NCI-H82 treated with DMSO at 0.1 percent for 48 hours (cell line): ENCODE measurements around the gene SPNS2.
A peak's percentile ranks its signal among the peaks of the same experiment; 100 is the strongest.

Source experiments
- DNase-seq: peaks from one replicate; lab custom pipeline; 2025; ENCODE audit not compliant: unreplicated experiment; lab: John Stamatoyannopoulos, UW

The SPNS2 gene

GRCh38 chr17:4479982-4480751, 18.5 kb upstream of the SPNS2 start:
- DNase-seq: no peak

- no peak for DNase-seq
Measured at GRCh38 chr17:4480929-4481898, 17.5 kb upstream of the SPNS2 start.

DNA sequence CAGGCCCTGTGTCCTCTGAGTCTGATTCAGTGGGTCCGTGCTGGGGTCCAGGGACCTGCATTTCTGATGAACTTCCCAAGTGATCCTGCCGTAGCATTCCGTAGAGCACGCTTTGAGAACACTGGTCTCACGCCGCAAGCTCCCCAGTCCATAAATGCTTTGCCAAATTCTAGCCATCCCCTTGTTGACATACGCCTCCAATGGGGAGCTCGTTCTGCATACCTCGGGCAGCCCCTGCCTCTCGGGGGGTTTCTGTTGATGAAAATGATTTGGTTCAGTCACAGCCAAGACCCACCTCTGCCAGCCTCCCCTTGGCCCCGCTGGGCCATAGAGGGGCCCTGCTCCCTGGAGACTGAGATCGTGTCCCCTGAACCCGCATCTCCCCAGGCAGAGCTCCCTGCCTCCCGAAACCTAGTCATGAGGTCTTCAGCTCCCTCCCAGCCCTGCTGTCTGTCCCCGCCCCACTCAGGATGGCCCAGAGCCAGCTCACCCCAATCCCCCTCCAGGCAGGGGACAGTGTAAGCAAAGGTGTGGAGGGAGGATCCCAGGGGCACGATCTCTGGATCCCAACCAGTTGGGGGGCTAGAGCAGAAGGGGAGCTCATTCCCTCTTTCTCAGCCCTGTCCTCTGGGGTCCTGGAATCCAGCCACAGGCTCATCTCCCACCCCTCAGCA, 16.2 kb upstream of the SPNS2 start:
- no peak for DNase-seq

GRCh38 chr17:4483012-4483840, 15.5 kb upstream of the SPNS2 start:
- no peak for DNase-seq

DNA sequence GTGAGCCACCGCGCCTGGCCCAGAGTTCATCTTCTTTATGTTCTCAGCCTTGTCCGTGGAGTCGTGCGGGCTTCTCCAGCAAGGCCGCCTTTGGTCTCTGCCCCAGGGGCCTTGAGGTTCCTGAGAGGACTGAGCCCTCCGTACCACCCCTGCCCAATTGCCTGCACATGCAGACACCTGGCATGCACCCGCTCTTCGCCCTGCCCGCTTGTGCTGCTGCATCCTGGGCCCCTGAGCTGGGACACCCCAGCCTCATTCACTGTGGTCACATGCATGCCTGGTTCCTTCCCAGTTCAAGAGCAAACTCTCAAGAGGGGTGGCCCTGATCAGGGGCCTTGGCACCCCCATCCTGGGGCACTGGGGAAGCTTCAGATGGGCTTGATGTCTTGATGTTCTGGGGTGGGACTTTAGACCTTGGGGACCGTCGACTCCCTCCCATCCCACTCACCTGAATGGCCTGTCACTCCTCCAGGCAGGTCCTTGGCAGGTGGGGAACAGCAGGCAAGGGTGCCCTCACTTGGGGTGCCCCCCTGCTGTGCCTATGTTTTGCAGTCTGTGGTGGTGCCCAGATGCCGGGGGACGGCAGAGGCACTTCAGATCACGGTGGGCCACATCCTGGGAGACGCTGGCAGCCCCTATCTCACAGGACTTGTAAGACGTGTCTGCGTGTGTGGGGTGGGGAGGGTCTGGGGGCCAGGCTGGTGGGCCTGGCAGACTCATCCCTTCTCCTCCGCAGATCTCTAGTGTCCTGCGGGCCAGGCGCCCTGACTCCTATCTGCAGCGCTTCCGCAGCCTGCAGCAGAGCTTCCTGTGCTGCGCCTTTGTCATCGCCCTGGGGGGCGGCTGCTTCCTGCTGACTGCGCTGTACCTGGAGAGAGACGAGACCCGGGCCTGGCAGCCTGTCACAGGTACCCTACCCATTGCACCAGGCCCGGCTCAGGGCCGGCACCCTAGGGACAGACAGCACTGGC, 12.7 kb upstream of the SPNS2 start:
- DNase-seq: no peak

DNA sequence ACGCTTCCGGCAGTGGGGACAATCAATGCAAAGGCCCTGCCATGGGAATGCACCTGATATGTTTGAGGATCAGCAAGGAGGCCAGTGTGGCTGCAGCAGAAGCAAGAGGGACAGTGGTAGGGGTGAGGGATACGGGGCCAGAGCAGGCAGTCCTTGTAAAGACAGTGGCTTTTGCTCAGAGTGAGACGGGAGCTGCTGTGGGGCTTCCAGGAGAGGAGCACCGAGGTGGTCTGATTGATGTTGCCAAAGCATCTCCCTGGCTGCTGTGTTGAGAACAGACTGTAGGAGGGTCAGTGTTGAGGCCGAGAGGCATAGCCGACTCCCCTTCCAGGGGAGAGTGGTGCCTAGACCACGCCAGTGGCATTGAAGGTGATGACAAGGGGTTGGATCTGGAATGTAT, 11.4 kb upstream of the SPNS2 start:
- no peak for DNase-seq

DNA sequence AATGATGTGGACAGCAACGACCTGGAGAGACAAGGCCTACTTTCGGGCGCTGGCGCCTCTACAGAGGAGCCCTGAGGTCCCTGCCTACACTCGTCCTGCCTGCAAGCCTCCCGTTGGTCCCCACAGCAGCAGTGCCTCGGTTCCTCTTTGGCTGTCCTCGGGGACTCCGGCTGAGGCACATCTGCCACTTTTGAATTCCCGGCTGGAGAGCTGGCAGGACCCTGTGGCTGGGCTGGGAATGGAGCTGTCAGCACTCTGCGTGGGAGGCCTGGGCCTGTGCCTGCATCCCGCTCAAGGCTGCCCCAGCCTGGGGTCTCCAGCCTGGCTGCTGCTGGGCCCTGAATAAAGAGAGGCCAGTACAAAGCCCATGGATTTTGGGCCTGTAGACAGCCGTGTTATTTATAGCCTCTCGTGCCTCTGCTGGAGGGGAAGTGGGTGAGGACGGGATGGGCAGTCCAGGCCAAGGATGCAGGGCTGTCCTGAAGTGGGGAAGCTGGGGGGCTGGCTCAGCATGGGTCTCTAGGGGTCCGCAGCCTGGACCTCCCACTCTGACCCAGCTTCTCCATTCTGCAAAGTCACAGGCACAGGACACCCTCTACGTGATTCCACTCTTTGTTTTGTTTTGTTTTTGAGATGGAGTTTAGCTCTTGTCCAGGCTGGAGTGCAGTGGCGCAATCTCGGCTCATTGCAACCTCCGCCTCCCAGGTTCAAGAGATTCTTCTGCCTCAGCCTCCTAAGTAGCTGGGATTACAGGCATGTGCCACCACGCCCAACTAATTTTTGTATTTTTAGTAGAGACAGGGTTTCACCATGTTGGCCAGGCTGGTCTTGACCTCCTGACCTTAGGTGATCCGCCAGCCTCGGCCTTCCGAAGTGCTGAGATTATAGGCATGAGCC, 10.6 kb upstream of the SPNS2 start:
- no peak for DNase-seq

DNA sequence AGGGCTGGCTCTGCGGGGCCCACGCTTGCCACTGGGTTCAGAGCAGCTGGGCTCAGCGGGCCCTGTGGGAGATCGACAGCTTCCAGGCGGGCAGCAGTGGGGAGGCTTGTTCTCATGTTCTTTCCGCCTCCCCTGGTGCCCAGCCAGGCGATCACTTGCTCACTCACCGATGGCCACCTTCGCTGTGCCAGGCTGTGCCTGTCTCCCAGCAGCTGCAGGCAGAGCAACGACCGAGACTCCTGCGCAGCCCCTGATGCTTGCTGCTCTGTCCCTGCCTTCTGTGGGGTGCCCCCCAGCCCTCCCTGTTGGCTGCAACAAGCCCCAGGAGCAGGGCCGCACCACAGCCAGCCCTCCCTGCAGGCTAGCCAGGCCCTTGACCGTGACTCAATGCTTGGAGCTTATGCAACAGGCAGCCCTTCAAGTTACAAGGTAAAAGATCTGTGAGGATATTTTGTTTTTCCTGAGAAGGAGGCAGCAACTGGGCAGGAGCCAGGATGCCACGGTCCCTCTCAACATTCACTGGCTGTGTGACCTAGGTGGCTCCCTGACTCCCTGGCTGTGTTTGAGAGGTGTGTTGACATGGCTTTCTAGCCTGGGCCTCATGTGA, 9.6 kb upstream of the SPNS2 start:
- no peak for DNase-seq

DNA sequence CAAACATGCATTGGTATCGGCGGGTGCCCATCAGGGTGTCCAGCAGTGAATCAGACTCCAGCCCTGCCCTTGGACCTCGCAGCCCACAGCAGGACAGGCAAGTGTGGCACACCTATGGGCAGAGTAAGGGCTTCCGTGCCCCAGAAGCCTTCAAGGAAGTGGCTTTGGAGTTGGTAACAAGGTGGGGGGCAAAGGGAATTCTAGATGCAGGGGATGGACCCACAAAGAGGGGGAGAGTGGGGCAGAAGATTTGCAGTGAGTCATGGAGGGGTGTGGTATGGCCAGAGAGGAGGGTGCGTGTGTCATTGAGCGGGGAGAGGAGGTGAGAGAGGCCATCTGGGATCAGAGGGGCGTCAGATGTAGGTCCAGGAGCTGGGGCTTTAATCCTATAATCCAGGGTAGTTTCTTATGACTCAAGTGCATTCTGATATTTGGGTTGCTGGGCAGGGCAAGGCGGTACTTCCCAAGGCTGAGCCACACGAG, 8.5 kb upstream of the SPNS2 start:
- DNase-seq: peak; percentile 93

- no peak for DNase-seq
Measured at GRCh38 chr17:4490637-4491061, 8.0 kb upstream of the SPNS2 start.

DNA sequence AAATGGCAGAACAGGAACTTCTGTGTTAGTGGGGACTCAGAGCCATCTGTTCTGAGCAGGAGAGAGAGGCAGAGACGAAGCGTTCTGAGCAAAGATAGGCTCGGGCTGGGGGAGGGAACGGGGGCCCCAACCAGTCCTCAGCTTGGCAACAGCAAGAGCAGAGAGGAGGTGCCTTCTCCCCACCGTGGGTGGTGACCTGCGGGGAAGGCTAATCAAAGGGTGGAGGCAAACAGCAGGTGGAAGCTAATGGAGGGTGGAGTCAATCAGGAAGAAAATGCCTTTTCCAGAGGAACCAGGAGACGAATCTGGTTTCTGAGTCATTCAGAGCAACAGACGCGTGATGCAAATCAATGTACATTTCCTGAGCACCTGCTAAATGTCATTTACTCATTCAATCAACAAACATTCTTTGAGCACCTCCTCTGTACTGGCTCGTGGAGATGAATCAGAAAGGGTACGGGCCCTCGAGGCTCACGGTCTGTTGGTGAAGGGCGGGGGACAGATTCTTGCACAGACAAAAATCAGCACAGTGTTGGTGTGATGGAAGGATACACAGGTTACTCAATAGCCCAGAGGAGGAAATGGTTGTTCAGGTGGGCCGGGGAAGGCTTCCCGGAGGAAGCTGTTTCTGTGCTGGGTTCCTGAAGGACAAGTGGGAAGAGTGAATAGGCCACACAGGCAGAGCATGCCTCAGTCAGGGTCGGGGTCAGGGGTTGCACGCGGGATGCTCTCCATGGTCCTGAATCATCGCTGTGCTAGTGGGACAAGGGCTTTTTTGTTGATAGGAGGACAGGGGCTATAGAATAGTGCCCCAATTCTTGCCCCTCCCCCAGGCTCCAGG, 5.7 kb upstream of the SPNS2 start:
- no peak for DNase-seq

DNA sequence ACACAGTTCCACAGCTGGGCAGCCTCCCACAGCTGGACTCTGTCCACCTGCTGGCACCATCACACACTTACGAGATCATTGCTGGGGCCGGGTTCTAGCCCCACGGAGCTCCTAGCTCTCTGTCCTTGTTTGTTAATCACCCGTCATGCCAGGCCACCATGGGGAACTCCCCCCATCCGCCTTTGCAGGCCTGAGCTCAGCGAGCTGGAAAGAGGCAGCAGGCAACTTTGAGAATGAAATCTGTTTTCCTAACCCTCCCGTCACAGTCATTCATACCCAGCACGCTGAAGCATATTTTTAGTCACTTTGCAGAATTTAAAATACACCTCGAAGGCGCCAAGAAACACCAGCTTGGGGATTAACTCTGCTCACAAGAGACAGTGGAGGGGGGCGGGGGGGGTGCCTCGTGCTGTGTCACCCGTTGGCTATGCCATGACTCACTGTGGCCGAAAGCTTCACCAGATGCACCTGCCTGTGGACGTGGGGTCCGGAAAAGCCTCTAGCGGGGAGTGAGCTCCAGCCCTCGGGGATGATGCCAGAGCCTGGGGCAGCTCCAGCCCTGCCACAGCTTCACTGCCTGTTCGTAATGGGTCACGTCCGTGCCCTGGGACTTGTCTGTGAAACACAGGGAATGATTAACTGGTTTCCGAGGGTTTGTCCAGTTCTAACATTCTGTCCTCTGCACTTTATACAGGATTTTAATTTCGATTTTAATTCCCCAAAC, 1.4 kb upstream of the SPNS2 start:
- DNase-seq: no peak

- no peak for DNase-seq
Measured at GRCh38 chr17:4499431-4500190, 930 bp downstream of the SPNS2 start.

DNA sequence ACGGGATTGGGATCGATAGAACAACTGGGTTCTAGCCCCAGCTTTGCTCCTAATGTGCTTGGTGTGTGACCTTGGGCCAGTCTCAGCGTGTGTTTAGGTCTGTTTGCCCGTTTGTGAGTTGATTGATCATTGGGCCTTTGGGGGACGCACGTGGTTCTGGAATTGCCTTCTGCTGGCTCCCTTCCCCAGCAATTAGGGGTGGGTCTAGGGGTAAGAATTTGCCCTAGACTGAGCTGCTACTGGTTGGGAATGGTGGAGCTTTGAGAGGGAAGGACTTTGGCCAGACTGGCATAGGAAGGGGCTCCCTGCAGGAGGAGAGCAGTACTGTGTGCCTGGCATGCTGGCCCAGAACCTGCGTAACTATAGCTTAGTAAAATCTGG, 1.5 kb downstream of the SPNS2 start:
- no peak for DNase-seq

DNA sequence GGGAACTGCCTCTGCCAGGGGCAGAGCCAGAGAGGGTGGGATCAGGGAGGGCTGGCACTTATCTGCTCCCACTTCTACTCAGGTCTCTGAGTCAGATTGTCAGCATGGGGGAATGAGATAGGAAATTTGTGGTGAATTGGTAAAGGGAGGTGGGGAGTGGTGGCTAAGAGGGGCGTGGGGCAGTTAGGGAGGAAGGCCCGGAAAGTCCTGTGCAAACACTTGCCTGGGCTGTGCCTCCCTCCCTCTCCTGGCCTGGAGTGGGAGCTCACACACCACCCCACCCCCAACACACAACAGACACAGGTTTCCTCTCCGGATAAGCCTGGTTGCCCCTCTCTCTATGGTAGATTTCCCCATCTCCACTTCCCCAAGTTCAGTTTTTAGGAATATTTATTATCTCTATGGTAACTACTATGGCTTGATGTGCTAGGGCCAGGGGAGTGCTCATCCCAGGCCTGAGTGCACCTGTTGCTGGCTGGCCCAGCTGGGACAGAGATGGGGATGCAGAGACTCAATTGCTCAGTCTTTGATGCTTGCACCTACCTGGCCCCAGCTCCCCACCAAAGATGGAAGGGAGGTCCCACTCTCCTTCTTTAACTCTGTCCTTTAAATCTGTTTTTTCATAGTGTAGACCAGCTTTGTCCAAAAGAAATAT, 2.7 kb downstream of the SPNS2 start:
- no peak for DNase-seq
